ENCODE results near the gene LGI1.

Gene LGI1

DNA sequence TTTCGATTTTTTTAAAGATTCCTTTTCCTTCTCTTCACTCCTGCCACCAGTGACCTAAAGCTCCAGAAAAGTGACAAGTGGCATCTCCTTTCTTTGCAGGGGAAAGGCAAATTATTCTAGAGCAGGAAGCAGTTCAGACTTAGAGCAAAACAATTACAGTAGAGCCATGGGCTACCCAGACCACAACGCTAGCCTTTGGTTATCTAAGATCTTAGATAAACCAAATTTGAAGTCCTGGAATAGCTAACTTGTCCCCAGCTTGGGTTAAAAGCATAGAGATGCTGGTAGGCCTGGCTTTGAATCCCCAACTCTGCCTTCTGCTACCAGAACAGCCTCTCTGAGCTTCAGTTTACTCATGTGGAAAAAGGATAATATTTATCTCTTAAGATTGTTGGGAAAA, 38.4 kb downstream of the LGI1 start:
- Histone ChIP-seq H3K27me3 (ENCODE audit: control insufficient read depth in 5 of 5, insufficient read depth in 4 of 5, low read length in 5 of 5) (peaks cover 0 to 2% (median 0%) of the 10 kb centered on the region in 5 donors), H3K27ac (ENCODE audit: low read depth, low read length) (no peak overlapping the region), H3K9me3 (ENCODE audit: control insufficient read depth in 5 of 5, low read length in 5 of 5) (no peaks in the 10 kb centered on the region), H3K4me3 (ENCODE audit: low read depth in 1 of 5, low read length in 5 of 5) (no peak overlapping the region), H3K4me1 (ENCODE audit: control insufficient read depth in 5 of 5, insufficient read depth in 5 of 5, low read length in 5 of 5) (peaks cover 0 to 5% (median 0%) of the 10 kb centered on the region in 5 donors), H3K36me3 (ENCODE audit: control insufficient read depth in 5 of 5, insufficient read depth in 5 of 5, low read length in 5 of 5) (no peaks in the 10 kb centered on the region), H3K9ac (ENCODE audit: low read length in 5 of 5) (no peak overlapping the region)

DNA sequence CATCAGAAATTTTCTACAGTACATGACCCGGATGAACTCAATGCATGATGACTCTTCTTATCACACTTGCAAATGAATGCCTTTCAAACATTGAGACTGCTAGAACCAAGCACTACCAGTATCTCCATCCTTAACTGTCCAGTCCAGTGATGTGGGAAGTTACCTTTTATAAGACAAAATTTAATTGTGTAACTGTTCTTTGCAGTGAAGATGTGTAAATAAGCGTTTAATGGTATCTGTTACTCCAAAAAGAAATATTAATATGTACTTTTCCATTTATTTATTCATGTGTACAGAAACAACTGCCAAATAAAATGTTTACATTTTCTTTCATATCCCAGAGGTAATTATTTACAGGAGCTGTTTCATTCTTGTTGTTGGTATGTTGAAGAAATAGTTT, 40.1 kb downstream of the LGI1 start:
- H3K36me3 ChIP-seq (ENCODE audit: control insufficient read depth in 5 of 5, insufficient read depth in 5 of 5, low read length in 5 of 5): no peaks in the 10 kb centered on the region
- H3K27ac ChIP-seq (ENCODE audit: low read depth, low read length): no peak overlapping the region
- H3K27me3 ChIP-seq (ENCODE audit: control insufficient read depth in 5 of 5, insufficient read depth in 4 of 5, low read length in 5 of 5): peaks cover 0 to 12% (median 4%) of the 10 kb centered on the region in 5 donors
- H3K9me3 ChIP-seq (ENCODE audit: control insufficient read depth in 5 of 5, low read length in 5 of 5): no peaks in the 10 kb centered on the region
- peaks cover 0 to 5% (median 0%) of the 10 kb centered on the region in 5 donors for H3K4me1 ChIP-seq (ENCODE audit: control insufficient read depth in 5 of 5, insufficient read depth in 5 of 5, low read length in 5 of 5)
- no peak overlapping the region for H3K4me3 ChIP-seq (ENCODE audit: low read depth in 1 of 5, low read length in 5 of 5)
- no peak overlapping the region for H3K9ac ChIP-seq (ENCODE audit: low read length in 5 of 5)

DNA sequence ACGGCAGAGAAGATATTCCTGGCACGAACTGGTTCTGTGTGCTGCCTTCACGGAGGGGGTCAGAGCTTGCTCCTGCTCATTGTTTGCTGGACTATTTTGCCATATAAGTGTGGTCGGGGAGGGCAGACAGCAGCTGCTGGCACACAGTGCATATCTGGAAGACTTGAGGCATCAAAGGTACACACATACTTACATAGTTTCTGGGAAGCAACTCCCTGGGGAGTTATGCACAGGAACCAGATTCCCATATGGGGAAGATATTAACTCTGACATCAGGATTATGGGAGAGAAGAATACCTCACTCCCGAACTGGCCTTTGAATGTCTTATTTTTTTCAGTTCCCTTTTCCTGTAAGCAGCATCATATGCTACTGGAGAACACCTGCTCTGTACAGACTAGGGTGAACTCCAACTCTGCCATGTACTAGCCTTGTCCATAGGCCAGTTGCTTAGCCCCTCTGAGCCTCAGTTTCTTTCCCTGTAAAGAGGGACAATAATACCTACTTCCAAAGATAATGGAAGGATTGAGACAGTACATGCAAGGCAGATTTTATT, 41.5 kb downstream of the LGI1 start:
- H3K9ac ChIP-seq (ENCODE audit: low read length in 5 of 5): no peak overlapping the region
- H3K4me3 ChIP-seq (ENCODE audit: low read depth in 1 of 5, low read length in 5 of 5): no peak overlapping the region
- no peaks in the 10 kb centered on the region for H3K36me3 ChIP-seq (ENCODE audit: control insufficient read depth in 5 of 5, insufficient read depth in 5 of 5, low read length in 5 of 5)
- H3K4me1 ChIP-seq (ENCODE audit: control insufficient read depth in 5 of 5, insufficient read depth in 5 of 5, low read length in 5 of 5): peaks cover 0 to 5% (median 0%) of the 10 kb centered on the region in 5 donors
- H3K27ac ChIP-seq (ENCODE audit: low read depth, low read length): no peak overlapping the region
- no peaks in the 10 kb centered on the region for H3K9me3 ChIP-seq (ENCODE audit: control insufficient read depth in 5 of 5, low read length in 5 of 5)
- H3K27me3 ChIP-seq (ENCODE audit: control insufficient read depth in 5 of 5, insufficient read depth in 4 of 5, low read length in 5 of 5): peaks cover 0 to 12% (median 6%) of the 10 kb centered on the region in 5 donors

DNA sequence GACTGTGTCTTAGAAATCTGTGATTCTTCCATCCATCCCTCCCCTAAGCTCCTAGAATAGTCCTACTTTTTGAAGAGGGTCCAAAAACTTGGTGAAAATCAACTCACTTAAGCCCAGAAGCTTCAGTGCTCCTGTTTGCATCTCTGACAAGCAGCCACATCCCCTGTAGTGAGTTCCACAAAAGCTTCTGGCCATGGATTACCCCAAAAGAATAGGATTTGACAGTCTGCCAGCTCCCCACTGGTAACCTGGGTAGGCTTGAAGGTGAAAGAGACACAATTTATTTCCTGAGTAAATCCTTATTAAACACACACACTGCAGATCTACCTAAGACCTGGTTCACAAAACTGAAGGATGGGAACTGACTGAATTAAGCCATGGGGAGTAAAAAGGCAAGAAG, 46.5 kb downstream of the LGI1 start:
- H3K27me3 ChIP-seq (ENCODE audit: control insufficient read depth in 5 of 5, insufficient read depth in 4 of 5, low read length in 5 of 5): peaks cover 0 to 12% (median 9%) of the 10 kb centered on the region in 5 donors
- H3K27ac ChIP-seq (ENCODE audit: low read depth, low read length): no peak overlapping the region
- H3K4me1 ChIP-seq (ENCODE audit: control insufficient read depth in 5 of 5, insufficient read depth in 5 of 5, low read length in 5 of 5): no peaks in the 10 kb centered on the region
- H3K4me3 ChIP-seq (ENCODE audit: low read depth in 1 of 5, low read length in 5 of 5): no peak overlapping the region
- H3K9me3 ChIP-seq (ENCODE audit: control insufficient read depth in 5 of 5, low read length in 5 of 5): no peaks in the 10 kb centered on the region
- no peaks in the 10 kb centered on the region for H3K36me3 ChIP-seq (ENCODE audit: control insufficient read depth in 5 of 5, insufficient read depth in 5 of 5, low read length in 5 of 5)
- H3K9ac ChIP-seq (ENCODE audit: low read length in 5 of 5): no peak overlapping the region

DNA sequence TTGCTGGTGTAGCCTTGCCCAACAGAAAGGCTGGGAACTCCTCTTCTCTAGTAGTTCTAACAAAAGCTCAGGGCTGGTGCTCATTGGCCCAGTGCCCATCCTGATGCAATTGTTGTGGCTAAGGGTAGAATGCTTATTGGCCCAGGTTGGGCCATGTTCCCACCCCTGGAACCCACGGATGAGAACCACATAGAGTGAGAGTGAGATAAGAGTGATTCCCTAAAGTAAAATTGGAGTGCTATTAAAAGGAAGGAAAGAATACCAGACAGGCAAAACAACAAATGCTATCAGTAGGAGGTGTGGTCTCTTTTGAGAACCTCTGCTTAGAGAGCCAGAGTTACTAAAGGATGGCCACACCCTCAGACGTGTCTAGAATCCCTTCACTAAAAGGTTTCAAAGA, 49.2 kb downstream of the LGI1 start:
- no peak overlapping the region for H3K9ac ChIP-seq (ENCODE audit: low read length in 5 of 5)

DNA sequence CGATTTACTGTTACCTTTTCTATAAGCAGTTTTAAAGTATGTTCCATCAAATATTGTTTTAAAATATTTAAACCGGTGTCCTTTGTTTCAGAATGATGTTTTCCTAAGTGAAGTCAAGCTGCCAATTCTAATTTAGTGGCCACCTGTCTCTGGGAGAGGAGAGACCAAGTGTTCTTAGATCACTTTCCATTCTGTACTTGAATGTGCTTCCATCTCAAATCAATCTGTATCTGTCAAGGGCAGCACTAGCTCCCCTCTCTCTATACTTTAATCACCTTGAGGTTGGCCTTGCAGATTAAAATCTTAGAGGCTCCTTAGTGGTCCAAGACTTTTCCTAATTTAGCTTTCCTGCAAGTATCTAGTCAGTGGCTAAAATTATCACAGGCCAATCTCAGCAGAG, 49.6 kb downstream of the LGI1 start:
- H3K4me3 ChIP-seq (ENCODE audit: low read depth in 1 of 5, low read length in 5 of 5): no peak overlapping the region
- no peaks in the 10 kb centered on the region for H3K4me1 ChIP-seq (ENCODE audit: control insufficient read depth in 5 of 5, insufficient read depth in 5 of 5, low read length in 5 of 5)
- H3K9ac ChIP-seq (ENCODE audit: low read length in 5 of 5): no peak overlapping the region
- H3K27me3 ChIP-seq (ENCODE audit: control insufficient read depth in 5 of 5, insufficient read depth in 4 of 5, low read length in 5 of 5): peaks cover 0 to 6% (median 3%) of the 10 kb centered on the region in 5 donors
- H3K36me3 ChIP-seq (ENCODE audit: control insufficient read depth in 5 of 5, insufficient read depth in 5 of 5, low read length in 5 of 5): no peaks in the 10 kb centered on the region
- no peak overlapping the region for H3K27ac ChIP-seq (ENCODE audit: low read depth, low read length)
- H3K9me3 ChIP-seq (ENCODE audit: control insufficient read depth in 5 of 5, low read length in 5 of 5): no peaks in the 10 kb centered on the region

More for the DNA sequence above, 49.2 kb downstream of the LGI1 start:
- Histone ChIP-seq H3K27me3 (ENCODE audit: control insufficient read depth in 5 of 5, insufficient read depth in 4 of 5, low read length in 5 of 5) (peaks cover 0 to 6% (median 3%) of the 10 kb centered on the region in 5 donors), H3K4me3 (ENCODE audit: low read depth in 1 of 5, low read length in 5 of 5) (no peak overlapping the region), H3K36me3 (ENCODE audit: control insufficient read depth in 5 of 5, insufficient read depth in 5 of 5, low read length in 5 of 5) (no peaks in the 10 kb centered on the region), H3K4me1 (ENCODE audit: control insufficient read depth in 5 of 5, insufficient read depth in 5 of 5, low read length in 5 of 5) (no peaks in the 10 kb centered on the region), H3K9me3 (ENCODE audit: control insufficient read depth in 5 of 5, low read length in 5 of 5) (no peaks in the 10 kb centered on the region), H3K27ac (ENCODE audit: low read depth, low read length) (no peak overlapping the region)

DNA sequence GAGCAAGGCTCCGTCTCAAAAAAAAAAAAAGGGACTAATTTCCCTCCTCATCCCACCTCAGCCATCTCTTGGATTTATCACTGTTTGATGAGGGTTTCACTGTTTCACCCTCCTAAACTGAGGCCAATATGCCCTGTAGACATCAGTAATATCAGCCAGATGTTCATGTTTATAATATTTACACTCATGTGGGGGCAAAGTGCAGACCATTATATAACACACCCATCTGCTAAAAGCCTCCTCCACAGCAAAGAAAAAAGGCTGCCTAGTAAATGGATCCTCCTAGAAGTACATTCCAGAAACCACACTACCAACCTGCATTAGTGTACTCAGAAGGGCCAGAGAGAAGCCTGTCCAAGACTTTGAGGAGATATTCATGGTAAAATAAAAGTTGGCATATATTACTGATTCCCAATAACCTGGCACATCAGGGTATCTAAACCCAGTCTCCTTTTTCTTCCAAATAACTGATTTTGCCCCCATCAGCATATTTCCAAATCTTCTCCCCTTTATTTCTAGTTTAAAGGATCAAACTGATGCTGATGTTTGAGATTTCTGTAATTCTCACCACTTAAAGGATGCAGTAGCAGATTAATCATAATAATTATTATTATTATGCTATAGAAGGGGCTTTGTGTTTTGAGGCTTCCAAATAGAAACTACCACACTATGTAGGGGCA, 55.1 kb downstream of the LGI1 start:
- Histone ChIP-seq H3K9ac (ENCODE audit: low read length in 5 of 5) (no peak overlapping the region), H3K4me1 (ENCODE audit: control insufficient read depth in 5 of 5, insufficient read depth in 5 of 5, low read length in 5 of 5) (peaks cover 0 to 5% (median 2%) of the 10 kb centered on the region in 5 donors), H3K27ac (ENCODE audit: low read depth, low read length) (no peak overlapping the region), H3K9me3 (ENCODE audit: control insufficient read depth in 5 of 5, low read length in 5 of 5) (no peaks in the 10 kb centered on the region), H3K27me3 (ENCODE audit: control insufficient read depth in 5 of 5, insufficient read depth in 4 of 5, low read length in 5 of 5) (peaks cover 0 to 6% (median 0%) of the 10 kb centered on the region in 5 donors), H3K36me3 (ENCODE audit: control insufficient read depth in 5 of 5, insufficient read depth in 5 of 5, low read length in 5 of 5) (no peaks in the 10 kb centered on the region), H3K4me3 (ENCODE audit: low read depth in 1 of 5, low read length in 5 of 5) (no peak overlapping the region)

DNA sequence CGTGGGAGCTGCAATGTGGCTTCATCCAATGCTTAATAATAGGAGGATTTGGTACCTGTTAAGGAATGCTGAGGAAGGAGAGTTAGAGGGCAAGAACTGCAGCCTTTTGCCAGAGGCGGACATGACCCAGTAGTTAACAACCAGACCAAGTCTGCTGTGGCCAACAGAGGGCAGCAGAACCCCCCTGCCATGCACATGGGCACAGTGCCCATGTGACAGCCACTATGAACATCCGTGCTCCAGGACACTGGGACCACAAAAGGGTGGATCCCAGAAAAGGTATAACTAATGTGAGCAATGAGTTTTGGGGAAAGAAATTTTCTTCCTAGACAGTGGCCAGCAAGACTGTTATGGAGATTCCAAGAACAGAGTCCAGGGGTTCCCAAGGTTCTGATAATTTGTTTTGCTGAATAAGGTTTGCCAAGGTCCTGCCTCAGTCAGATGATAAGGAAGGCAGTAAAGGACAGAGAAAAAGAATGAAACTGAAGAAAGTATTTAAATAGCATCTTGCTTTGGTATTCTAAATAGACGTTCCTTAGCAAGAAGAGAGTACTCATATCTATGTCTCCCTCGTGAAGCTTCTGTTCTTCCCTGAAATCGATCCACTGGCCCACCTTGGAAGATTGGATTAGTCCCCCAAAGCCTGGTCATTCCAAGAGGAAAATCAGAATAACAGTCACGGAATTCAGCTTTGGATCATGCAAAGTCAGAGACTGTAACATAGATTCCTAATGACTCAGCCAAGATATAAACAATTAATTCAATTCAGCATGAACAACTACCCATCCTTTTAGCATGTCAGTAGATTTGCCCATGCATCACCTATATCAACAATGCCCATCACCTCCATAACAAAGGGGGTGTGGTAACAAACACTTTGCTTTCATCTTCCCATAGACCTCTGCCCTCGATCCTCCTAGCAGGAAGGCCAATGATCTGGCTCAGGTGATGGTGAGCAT, 56.0 kb downstream of the LGI1 start:
- Histone ChIP-seq H3K4me3 (ENCODE audit: low read depth in 1 of 5, low read length in 5 of 5) (no peak overlapping the region), H3K36me3 (ENCODE audit: control insufficient read depth in 5 of 5, insufficient read depth in 5 of 5, low read length in 5 of 5) (no peaks in the 10 kb centered on the region), H3K9me3 (ENCODE audit: control insufficient read depth in 5 of 5, low read length in 5 of 5) (no peaks in the 10 kb centered on the region), H3K27ac (ENCODE audit: low read depth, low read length) (no peak overlapping the region), H3K9ac (ENCODE audit: low read length in 5 of 5) (no peak overlapping the region), H3K27me3 (ENCODE audit: control insufficient read depth in 5 of 5, insufficient read depth in 4 of 5, low read length in 5 of 5) (peaks cover 0 to 3% (median 0%) of the 10 kb centered on the region in 5 donors), H3K4me1 (ENCODE audit: control insufficient read depth in 5 of 5, insufficient read depth in 5 of 5, low read length in 5 of 5) (peaks cover 0 to 5% (median 2%) of the 10 kb centered on the region in 5 donors)

DNA sequence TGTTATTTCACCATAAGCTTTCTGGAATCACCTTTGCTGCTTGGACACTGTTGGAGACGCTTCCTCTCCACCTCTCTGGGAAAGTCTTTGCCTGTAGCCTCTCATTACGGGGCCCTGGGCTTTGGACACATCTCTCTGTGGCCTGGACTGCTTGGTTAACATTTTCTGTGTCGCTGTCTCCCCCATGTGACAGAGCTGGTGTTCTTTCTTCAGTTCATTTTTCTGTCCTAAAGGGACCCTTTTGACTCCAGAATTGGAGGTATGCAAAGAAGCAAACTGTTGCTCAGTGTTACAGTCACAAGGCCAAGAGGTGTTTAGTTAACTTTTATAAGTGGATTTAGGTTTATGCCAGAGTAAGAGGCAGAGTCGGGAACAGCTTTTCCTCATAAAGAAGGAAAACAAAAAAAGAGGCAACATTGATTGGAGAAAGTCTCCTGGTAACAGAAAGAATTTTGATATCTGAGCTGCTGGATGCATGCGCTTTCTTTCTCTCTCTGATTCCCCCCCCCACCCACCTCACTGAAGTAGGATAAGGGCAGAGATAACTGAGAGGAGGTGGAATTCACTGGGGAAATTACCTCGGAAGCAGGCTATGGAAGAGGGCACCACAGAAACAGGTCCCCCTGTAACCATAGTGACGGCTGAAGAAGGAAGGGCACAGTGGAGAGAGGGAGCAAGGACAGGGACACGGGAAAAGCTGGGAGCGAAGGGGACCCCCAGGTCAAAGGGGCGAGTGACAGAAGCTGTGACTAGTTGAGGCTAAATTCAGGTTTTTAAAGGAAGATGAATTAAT, 57.8 kb downstream of the LGI1 start:
- Histone ChIP-seq H3K4me1 (ENCODE audit: control insufficient read depth in 5 of 5, insufficient read depth in 5 of 5, low read length in 5 of 5) (peaks cover 0 to 5% (median 2%) of the 10 kb centered on the region in 5 donors), H3K27me3 (ENCODE audit: control insufficient read depth in 5 of 5, insufficient read depth in 4 of 5, low read length in 5 of 5) (peaks cover 0 to 3% (median 0%) of the 10 kb centered on the region in 5 donors), H3K27ac (ENCODE audit: low read depth, low read length) (no peak overlapping the region), H3K9me3 (ENCODE audit: control insufficient read depth in 5 of 5, low read length in 5 of 5) (no peaks in the 10 kb centered on the region), H3K4me3 (ENCODE audit: low read depth in 1 of 5, low read length in 5 of 5) (no peak overlapping the region), H3K36me3 (ENCODE audit: control insufficient read depth in 5 of 5, insufficient read depth in 5 of 5, low read length in 5 of 5) (no peaks in the 10 kb centered on the region), H3K9ac (ENCODE audit: low read length in 5 of 5) (no peak overlapping the region)

All from subcutaneous abdominal adipose tissue (tissue), 5 donors.